GM12874 (cell line): ENCODE results near the gene PANX1.

ENCODE experiments used
- TF ChIP-seq, protein P1 (sequence below): IDR thresholded peaks from 2 replicates; pipeline ENCODE4 v1.5.1; 2011; ENCODE audit warnings: low read depth, mild to moderate bottlenecking, control low read depth, low read length, moderate library complexity; ENCODE audit not compliant: insufficient read depth

The PANX1 gene

GRCh38 chr11:94152678-94153065 is 24.0 kb downstream of the PANX1 start:
- TF ChIP-seq, protein P1, sequence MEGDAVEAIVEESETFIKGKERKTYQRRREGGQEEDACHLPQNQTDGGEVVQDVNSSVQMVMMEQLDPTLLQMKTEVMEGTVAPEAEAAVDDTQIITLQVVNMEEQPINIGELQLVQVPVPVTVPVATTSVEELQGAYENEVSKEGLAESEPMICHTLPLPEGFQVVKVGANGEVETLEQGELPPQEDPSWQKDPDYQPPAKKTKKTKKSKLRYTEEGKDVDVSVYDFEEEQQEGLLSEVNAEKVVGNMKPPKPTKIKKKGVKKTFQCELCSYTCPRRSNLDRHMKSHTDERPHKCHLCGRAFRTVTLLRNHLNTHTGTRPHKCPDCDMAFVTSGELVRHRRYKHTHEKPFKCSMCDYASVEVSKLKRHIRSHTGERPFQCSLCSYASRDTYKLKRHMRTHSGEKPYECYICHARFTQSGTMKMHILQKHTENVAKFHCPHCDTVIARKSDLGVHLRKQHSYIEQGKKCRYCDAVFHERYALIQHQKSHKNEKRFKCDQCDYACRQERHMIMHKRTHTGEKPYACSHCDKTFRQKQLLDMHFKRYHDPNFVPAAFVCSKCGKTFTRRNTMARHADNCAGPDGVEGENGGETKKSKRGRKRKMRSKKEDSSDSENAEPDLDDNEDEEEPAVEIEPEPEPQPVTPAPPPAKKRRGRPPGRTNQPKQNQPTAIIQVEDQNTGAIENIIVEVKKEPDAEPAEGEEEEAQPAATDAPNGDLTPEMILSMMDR = no peak

GRCh38 chr11:94153320-94153719 is 24.7 kb downstream of the PANX1 start:
- TF ChIP-seq, protein P1 = no peak

DNA sequence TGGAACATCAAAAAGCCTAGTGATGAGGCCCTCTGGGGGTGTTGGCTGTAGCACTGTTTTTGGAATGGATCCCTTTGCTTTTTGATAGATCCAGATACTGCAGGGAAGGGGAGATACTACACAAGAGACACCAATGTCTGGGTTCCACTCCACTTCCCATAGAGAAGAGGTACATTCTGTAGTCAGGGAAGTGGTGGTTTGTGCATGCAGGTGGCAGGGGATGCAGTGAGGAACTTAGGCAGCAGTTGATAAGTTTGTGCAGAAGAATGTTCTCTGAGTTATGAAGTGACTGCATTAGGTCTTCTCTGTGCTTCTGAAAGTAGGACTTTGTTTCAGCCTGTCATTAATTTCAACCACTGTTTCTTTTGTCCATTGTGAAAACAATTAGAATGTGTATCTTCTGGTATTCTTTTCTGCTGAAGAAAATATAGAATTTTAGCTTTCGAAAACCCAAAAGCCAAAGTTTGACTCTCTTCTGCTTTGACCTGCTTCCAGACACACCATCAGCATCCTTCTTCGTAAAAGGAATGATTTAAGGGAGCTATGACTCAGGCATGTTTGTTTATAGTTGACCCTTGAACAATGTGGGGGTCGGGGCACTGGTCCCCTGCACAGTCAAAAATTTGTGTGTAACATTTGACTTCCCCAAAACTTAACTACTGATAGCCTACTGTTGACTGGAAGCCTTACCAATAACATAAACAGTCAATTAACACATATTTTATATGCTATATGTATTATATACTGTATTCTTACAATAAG is 25.6 kb downstream of the PANX1 start:
- TF ChIP-seq, protein P1 = no peak

DNA sequence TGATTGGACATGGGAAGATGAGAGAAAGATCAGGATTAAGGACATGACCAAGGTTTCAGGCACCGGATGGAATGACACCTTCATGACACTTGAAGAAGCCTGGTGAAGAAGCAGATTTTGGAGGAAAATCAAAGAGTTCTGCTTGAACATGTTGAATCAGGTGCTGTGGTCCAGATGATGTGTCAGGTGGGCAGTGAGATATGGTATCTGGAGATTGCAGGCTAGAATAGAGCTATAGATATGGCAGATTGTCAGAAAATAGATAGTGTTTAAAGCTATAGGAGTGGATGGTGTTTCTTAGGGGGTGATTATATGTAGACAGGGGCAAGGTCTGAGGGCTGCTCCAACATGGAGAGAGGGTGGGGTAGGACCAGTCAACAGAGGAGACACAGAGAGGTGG is 40.2 kb downstream of the PANX1 start:
- TF ChIP-seq, protein P1 = no peak

DNA sequence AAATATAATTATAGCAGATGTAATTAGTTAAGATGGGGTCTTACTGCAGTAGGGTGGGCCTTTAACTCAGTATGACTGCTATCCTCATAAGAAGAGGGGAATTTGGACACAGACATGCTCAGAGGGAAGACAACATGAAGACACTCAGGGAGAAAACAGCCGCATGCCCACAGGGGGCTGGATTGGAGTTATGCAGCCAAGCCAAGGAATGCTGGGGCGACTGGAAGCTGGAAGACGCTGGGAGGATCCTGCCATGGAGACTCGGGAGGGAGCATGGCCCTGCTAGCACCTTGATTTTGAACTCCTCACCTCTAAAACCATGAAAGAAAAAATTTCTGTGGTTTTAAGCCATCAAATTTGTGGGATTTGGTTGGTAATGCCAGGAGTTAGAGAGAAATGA is 40.9 kb downstream of the PANX1 start:
- TF ChIP-seq, protein P1 = no peak

DNA sequence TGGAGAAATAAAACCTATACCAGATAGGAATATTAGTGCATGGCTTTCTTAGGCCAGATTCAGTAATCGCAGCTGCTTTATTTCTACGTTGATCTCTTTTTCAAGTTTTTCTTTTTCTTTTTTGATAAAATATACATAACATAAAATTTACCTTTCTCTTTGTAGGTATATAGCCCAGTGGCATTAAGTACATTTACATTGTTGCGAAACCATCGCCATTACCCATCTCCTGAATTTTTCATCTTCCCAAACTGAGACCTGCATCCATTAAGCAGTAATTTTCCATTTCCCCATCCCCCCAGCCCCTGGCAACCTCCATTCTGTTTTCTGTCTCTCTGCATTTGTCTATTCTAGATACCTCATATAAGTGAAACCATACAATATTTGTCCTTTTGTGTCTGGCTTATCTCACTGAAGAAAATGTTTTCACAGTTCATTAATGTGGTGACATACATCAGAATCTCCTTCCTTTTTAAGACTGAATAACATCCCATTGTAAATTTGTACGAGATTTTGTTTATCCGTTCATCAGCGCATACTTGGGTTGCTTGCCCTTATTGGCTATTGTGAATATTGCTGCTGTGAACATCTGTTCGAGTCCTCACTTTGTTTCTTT is 41.4 kb downstream of the PANX1 start:
- TF ChIP-seq, protein P1 = no peak

- TF ChIP-seq, protein P1 = no peak
These were observed 42.3 kb downstream of the PANX1 start for GRCh38 chr11:94170953-94171352.
